B cell (primary cell): ENCODE measurements around the gene DHRS4L2.
"Not testable (repeated sequence)": the region's sequence is repeated elsewhere in the genome, so short reads cannot be mapped to it uniquely, and the experiment has no call there.

ENCODE experiments used
- CTCF ChIP-seq: fragments of 200-600 bp; IDR thresholded peaks from one replicate; pipeline ENCODE4 v1.8.0; 2022; ENCODE audit warnings: antibody characterized with exemption, mild to moderate bottlenecking
- EZH2 ChIP-seq: IDR thresholded peaks from 2 replicates; pipeline ENCODE4 v1.6.1; 2012; ENCODE audit warnings: borderline replicate concordance, low read depth, mild to moderate bottlenecking, moderate library complexity, low read length; ENCODE audit not compliant: insufficient read depth, poor library complexity, severe bottlenecking

GRCh38 chr14:24035769-24036168, 47.0 kb downstream of the DHRS4L2 start:
- not testable (repeated sequence) for TF ChIP-seq CTCF, EZH2
